H1 (cell line): ENCODE results near the gene SATB2. TPM values are rescaled to one million over a fixed set of nuclear protein-coding genes. Genes with fewer than 3 reads are reported as not detected.

ENCODE experiments used
- EGR1 ChIP-seq: IDR thresholded peaks from 2 replicates; pipeline ENCODE4 v1.6.1; 2011; ENCODE audit warnings: low read depth, low read length, borderline replicate concordance
- NRF1 ChIP-seq: IDR thresholded peaks from 2 replicates; pipeline ENCODE4 v1.6.1; 2011; ENCODE audit warnings: mild to moderate bottlenecking, low read depth, low read length, improper control_type of control experiment
- POU5F1 ChIP-seq: IDR thresholded peaks from 2 replicates; pipeline ENCODE4 v1.6.1; 2011; ENCODE audit warnings: low read depth, mild to moderate bottlenecking, low read length, moderate library complexity
- TBP ChIP-seq: IDR thresholded peaks from 2 replicates; pipeline ENCODE4 v1.6.1; 2011; ENCODE audit warnings: low read depth, low read length, improper control_type of control experiment
- TEAD4 ChIP-seq: IDR thresholded peaks from 2 replicates; pipeline ENCODE4 v1.6.1; 2012; ENCODE audit warnings: low read depth, low read length, inconsistent platforms, mixed read lengths
- polyA plus RNA-seq, 7 experiments: library from polyadenylated mRNA; depleted of rRNA in 3 of 7; stranded (reverse) in 5 of 7; unstranded in 2 of 7; fragments of >200 nt in 5 of 7; fragments of 200-250 nt in 2 of 7; gene quantifications; 1 replicate in 5 of 7; 2 replicates in 1 of 7; 4 replicates in 1 of 7; pipeline versions ENCODE4 v1.2.1 to v1.2.3, GENCODE V29; 2011 to 2013; ENCODE audit warnings: missing spikeins in 2 of 7, mixed read lengths in 2 of 7
- total RNA-seq: library from RNA; stranded (reverse); fragmentation: NEBNext Ultra II Directional; extraction: Animal tissue kit (Norgen Biotek cat#: 25700); gene quantifications from 2 replicates; pipeline ENCODE4 v1.2.1, GENCODE V29; 2021

The SATB2 gene
- total and polyA plus RNA-seq, 2 of the 8 experiments (the other 6 are each of a cell fraction or from before 2014, with no cell fraction given): 1.3 to 5.7 TPM

DNA sequence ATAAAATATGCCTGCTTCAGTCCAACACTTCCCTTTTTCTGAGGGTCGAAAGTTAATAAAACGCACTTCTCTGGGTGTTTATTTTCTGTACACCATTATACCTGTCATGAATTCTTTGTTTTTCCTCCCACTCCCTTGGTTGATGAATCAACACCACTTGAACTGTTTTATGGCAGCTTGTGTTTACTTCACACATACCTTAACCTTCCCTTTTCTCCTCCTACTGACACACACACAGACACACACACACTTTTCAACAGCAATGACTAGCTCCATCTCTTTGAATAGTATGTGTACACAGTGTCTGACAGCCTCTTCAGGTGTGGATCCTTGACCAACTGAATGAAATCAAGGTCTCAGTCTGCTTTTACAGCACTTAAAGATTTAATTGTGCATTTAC, 91.3 kb downstream of the SATB2 start (continued):
- TF ChIP-seq EGR1 (no peak), NRF1 (no peak), TBP (no peak), TEAD4 (no peak), POU5F1 (no peak)
